ENCODE data around the gene KPNA2. TPM values are rescaled to one million over a fixed set of nuclear protein-coding genes. Genes with fewer than 3 reads are reported as not detected.

Gene KPNA2
- total and polyA plus RNA-seq, 2 of the 13 experiments (the other 11 are each of a cell fraction or from before 2014, with no cell fraction given) = 111 to 305 TPM

GRCh38 chr17:68011199-68011665 is 24.3 kb upstream of the KPNA2 start (continued):
- TF ChIP-seq ZNF646 (CRISPR knock-in tag; IDR thresholded peaks at IDR 0.05) = no peak
- TF ChIP-seq ZNF510 (CRISPR knock-in tag; IDR thresholded peaks at IDR 0.05; ENCODE audit: low read depth) = no peak
- no peak for TF ChIP-seq ZNF609 (CRISPR knock-in tag; IDR thresholded peaks at IDR 0.05; ENCODE audit: borderline replicate concordance)
- TF ChIP-seq ETV6 (CRISPR knock-in tag; conservative IDR thresholded peaks at IDR 0.05) = no peak
- no peak for TF ChIP-seq ZNF678 (CRISPR knock-in tag; IDR thresholded peaks at IDR 0.05)
- no peak for TF ChIP-seq RERE (CRISPR knock-in tag; IDR thresholded peaks at IDR 0.05; ENCODE audit: low read depth)
- TF ChIP-seq PLSCR1 (CRISPR knock-in tag; IDR thresholded peaks at IDR 0.05; ENCODE audit: borderline replicate concordance) = no peak
- TF ChIP-seq CAMTA2 (CRISPR knock-in tag; IDR thresholded peaks at IDR 0.05; ENCODE audit: borderline replicate concordance) = no peak
- TF ChIP-seq ZNF501 (CRISPR knock-in tag; IDR thresholded peaks at IDR 0.05) = no peak
- no peak for TF ChIP-seq SCMH1 (CRISPR knock-in tag; IDR thresholded peaks at IDR 0.05; ENCODE audit: borderline replicate concordance)
- no peak for TF ChIP-seq BCL6 (CRISPR knock-in tag; IDR thresholded peaks at IDR 0.05)
- TF ChIP-seq ATF7-NPFF (CRISPR knock-in tag; IDR thresholded peaks at IDR 0.05; ENCODE audit: low read depth) = no peak

Measured in HepG2 (cell line).